SKM-1 (cell line): Measurements from ENCODE around the gene PBXIP1.
"Not testable (repeated sequence)": the region's sequence is repeated elsewhere in the genome, so short reads cannot be mapped to it uniquely, and the experiment has no call there.

Experiments used
- DNase-seq: peaks from one replicate; lab custom pipeline; 2025; ENCODE audit not compliant: unreplicated experiment; lab: John Stamatoyannopoulos, UW

PBXIP1 gene

DNA sequence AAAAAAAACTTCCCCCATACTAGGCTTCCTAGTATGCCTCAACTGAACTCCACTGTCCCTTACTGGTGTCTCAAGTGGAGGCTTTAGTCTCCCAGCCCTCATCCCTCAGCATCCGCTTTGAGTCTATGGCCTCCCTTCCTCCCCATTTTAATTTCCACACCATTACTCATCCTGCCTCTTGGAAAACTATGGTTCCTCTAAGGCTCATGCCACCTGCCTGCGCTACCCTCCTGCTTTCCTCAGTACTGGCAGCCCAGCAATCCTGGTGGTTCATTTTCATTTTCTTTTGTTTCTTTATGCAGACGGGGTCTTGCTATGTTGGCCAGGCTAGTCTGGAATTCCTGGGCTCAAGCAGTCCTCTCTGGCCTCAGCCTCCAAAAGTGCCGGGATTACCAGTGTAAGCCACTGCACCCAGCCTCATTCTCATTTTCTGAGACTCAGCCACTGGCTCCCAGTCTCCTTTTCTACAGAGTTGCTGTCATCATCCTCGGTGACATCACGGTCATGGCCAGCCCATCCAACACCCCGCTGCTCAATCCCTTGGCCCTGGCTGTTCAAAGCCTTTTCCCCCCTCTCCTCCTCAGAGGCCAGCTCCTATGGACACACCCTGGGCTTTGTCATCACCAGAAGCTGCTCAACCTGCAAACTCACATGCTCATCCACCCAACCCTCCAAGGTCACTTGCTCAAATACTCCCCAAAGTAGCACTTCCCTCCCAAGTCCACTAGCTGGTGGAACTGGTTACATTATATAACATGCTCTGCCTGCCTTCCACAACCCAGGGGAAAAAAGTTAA lies 17.1 kb downstream of the PBXIP1 start:
- DNase-seq, result no peak

DNA sequence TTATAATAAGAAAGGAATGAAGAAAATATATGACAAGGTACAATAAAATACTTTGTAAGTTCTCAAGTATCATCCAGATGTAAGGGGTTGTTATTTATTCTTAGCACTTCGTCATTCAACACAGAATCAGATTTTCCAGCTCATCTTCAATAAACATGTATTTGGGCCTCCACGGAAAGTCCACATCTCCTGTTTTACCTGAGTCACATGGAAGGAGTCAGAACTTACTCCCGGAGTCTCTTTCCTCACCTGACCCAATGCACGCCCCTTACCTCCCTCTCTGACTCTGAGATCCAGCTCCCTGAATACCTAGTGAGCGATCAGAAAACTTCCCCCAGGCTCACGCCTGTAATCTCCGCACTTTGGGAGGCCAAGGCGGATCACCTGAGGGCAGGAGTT lies 17.9 kb downstream of the PBXIP1 start:
- no peak for DNase-seq

DNA sequence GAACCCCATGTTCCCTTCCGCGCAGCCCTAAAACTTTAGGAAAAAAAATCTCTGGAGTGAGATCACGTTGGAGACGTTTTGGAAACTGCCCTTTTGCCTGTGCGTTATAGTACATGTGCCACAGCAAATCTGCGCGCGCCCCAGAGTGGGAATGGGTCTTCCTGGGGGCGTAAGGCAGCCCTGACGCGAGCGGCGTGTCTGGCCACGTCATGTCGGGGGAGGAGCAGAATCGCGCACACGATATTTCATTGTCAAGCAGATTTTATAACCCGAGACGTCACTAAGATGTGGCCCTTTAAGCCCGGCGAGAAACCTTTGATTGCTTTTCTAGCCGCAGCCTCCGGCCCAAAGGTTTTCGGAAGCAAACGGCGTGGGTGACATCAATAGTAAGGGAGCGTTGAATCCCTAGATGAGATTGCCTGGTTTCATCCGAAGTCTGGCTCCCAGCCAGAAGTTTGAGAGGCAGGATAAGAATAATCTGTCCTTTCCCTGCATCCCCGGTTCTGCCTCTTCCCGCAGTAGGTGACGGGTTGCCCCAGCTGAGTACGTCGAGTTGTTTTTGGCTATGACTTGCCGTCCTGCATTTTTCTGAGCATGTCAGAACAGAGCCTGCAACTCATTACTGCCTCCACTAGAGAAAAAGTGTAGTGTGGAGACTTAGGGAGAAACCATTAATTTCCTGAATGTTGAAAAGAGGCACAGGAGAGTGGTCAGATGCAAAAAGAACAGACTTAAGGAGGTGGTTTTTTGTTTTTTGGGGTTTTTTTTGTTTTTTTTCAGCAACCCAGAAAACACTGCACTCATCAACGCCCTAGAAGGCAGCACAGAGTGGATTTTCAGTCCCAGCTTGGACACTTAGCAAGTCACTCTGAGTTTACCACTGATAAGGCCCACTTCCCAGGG lies 18.6 kb downstream of the PBXIP1 start:
- peak; percentile 92 for DNase-seq

DNA sequence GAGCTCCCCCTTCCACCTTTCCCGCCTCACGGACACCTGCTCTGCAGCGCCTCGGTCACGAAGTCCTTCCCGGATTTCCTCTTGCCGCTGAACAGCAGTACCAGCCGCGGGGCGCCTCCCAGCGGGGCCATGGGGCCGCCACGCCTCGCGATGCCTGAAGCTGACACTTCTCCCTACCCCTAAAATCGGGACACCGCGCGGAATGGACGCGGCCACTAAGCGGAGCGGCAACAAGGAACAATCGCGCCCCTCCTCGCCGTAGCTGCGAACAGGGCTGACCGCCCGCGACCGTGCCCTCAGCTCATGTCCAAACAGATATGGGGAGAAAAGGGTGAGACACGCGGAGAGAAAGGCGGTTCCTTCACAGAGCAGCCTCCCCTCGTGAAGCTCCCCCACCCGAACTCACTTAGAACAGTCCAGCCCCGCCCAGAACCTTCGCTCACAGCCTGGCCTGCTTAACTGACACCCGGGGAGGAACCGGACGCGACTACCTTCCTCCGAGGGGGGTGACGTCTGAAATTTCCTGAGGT lies 19.3 kb downstream of the PBXIP1 start, which contains the start of gene PMVK:
TSS of gene PMVK (minus strand) at position 165 of the 530 bp plus-strand sequence. CDS start at position 131, 34 bp downstream.
- DNase-seq, result peak; percentile 96

DNA sequence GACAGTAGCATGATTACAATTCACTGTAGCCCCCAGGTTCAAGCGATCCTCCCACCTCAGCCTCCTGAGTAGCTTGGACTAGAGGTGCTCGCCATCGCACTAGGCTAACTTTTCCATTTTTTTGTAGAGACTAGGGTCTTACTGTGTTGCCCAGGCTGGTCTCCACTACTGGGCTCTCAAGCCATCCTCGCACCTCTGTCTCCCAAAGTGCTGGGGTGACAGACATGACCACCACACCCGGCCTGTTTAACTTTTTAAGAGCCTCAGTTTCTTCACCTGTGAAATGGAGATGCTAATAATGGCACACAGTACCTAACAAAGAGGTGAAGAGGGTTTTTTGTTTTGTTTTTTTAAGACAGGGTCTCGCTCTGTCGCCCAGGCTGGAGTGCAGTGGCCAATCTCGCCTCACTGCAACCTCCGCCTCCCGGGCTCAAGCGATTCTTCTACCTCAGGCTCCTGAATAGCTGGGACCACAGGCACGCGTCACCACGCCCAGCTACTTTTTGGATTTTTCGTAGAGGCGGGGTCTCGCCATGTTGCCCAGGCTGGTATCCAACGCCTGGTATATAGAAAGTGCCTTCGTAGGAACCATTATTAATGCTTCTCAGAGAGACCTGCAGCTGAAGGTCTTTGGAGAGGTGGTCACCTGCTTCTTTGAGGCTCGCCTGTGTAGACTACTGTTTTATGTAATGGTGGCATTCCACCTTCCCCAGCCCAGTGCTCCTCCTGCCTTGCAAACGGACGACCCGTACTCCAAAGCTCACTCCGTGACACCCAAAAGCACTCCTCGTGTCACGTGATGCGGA lies 19.9 kb downstream of the PBXIP1 start:
- DNase-seq, result no peak

DNA sequence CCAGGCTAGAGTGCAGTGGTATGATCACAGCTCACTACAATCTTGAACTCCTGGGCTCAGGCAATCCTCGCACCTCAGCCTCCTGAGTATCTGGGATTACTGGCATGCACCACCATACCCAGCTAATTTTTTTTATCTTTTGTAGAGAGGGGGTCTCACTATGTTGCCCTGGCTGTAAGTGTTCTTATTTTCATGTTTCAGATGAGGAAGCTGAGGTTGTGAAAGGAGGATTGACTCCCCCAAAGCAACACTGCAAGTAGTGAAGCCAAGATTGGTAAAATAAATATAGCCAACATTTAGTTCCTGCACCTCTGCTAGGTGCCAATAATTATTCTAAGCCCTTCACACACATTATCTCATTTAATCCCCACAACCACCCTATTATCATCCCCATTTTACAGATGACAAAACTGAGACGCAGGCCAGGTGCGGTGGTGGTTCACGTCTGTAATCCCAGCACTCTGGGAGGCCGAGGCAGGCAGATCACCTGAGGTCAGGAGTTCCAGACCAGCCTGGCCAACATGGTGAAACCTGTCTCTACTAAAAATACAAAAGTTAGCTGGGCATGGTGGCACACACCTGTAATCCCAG lies 21.4 kb downstream of the PBXIP1 start:
- DNase-seq, result no peak

DNA sequence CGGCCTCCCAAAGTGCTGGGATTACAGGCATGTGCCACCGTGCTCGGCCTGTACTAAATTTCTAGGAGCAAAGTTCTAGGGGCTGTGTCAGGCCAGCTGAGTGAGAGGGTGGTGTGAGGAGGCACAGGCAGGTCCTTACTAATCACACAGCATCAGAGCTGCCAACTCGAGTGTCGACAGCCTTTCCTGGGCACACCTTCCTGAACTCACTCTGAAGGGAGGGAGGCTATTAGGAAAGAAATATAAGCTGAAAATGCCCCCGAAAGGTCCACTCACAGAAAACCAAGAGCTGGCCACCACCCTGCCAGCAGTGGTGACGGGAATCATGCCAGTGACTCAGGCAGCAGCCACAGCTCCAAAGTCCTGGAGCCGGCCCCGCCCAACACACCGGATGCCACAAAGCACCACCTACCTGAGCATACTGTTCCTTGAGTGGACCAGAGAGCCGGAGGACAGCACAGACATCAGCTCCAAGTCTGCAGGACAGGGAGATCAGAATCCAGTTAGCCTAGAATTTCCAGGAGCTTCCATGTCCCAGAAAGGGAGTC lies 23.9 kb downstream of the PBXIP1 start:
- DNase-seq, result no peak

DNA sequence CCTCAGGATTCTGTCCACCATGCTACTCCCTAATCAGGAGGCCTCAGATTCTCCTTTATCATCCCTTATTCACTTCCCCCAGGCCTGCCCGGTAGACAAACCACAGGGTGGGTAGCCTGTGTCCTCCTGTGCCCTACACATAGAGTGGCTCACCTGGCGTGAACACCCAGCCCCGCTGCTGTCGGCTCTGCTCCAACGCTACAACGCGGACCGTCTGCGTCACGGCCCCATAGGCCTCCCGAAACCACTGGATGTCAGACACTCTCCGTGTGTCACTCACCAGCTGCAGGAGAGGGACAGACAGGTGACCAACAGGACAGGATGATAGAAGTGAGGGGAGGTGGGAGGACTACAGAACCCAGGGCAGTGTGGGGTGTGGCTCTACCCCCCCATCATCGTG lies 29.7 kb downstream of the PBXIP1 start:
- DNase-seq, result no peak

DNA sequence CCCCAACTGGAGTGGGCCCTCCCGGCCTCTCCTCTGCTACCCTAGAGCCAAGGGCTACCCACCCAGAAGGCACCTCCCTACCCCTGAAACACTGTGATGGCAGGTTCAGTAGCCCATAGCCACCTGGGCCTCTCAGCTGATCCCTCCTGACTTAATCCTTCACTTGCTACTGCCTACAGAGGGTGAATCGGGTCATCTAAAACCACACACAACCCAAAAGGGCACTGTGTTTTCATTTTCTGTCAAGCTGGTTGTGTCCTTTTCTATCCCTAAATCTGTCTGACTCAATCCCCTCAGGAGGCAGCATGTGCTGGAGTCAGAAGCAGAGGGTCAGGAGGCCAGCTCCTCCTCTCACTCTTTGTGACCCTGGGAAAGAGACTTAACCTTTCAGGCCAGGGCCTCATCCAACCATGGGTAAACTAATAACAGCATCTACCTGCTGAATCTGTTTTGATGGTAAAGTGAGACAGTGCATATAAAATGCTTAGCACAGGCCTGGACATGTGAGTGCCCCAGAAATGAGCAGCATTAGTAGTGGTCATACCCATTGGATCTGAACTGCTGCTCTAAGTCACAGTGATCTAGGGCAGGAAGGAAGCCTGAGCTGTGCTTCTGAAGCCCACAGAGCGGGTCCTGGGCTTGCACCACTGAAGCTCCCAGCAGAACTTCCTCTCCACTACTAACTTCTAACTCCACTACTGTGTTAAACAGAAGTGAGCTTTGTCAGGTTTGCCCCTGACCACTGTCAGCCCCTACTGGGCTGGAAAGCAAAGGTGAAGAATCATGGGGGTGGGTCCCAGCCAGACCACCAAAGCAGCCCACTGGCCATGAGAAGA lies 30.3 kb downstream of the PBXIP1 start:
- peak; percentile 44 for DNase-seq

DNA sequence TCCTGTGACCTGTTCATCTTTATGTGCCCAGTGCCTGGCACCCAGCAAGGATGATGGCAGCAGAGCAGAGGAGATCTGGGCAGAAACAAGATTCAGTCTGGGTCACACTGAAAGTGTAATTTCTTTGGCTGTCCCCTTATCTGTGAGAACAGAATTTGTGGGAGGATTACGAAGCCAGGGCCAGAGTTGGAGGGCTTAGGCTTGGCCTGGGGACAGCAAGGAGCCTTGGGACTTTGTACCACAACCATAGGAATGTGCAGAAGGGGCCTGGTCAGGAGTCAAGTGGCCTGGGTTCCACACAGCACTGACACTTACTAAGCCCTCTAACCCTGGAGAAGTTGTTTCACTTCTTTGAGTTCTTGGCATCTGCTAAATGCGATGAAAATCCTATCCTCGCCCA lies 32.2 kb downstream of the PBXIP1 start:
- no peak for DNase-seq

DNA sequence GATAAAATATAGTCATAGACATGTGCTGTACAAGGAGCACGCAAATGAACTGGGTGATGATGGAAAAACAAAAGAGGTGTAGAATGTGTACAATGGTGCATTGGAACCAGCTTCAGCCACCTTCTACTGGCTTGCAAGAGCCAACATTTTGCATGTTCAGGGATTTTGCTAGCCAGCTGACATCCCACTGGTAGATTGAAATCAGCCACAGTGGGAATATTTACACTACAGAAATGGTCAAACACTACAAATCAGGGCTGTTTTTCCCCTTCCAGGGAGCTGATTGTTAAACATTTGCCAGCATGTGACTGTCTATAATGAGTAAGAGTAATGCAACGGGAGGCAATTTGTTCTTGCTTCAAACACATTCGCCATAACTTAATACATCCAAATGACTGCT lies 42.6 kb downstream of the PBXIP1 start:
- no peak for DNase-seq

DNA sequence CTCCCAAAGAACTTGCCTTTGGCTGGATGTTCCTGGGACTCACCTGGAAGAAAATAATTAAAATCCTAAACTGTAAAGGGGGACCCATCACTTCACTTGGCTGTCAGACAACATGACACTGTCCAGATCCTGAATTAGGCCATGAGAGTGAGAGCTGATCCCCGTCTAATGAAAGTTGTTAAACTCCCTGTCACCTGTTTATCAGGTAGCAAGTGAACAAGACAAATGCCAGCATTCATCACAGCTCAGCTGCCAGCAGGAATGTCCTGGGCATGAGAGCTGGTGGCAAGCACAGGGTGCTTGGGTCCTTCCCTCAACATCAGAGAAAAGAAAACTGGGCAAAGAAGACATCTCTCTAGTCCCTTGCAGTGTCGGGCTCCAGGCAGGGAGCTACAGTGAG lies 43.1 kb downstream of the PBXIP1 start:
- no peak for DNase-seq

DNA sequence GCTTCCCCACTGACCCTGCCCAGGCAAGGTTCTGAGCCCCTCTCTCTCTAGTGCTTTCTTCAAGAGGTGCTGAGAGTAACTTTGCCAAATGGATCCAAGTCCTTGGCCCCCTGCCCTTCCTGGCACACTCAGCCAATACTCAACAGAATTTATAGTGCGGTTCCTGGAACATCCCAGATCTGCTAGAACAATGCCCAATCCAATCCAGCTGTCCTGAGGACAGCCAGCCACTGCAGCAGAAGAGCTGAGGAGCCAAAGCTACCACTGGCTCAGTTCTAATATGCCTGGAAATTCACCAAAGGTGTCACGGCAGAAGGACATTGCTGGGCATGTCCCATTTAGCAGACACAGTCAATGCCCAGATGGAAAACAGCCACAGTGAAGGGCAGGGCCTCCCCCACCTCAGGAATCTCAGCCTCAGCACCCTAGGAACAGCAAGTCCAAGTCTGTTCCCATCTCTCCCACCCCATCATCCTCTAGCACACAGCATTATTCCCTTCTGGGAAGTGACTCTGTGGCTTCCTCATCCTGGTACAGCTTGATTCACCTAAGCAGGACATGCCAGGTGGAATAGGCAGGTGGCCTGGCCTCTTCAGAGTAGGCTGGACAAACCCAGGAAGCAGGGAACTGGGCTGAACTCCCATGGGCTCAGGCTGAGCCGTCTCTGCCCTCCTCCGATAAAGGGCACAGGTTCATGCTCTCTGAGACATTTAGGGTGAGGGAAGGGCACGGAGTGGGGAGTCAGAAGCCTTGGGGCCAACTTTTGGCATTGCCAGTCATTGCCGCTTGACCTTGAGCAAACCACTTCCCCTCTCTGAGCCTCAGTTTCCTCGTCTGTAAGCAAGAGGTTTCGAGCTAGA lies 44.0 kb downstream of the PBXIP1 start:
- no peak for DNase-seq

DNA sequence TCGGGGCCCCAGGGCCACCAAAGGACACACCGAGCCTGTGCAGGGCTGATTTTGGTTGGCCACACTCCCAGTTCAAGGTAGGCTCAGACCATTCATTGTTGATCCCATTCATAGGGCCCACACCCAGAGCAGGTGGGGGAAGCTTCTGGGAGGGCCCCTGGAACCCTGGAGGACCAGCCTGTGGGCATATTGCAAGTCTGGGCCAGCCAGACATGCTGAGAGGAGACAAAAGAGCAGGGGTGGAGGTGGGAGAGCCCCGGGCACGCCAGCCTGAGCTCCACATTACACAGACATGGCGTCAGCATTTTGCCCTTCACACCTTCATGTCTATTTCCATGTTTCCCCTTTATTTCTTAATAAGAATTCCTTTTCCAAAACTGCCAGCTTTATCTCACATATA lies 45.0 kb downstream of the PBXIP1 start:
- DNase-seq, result no peak

DNA sequence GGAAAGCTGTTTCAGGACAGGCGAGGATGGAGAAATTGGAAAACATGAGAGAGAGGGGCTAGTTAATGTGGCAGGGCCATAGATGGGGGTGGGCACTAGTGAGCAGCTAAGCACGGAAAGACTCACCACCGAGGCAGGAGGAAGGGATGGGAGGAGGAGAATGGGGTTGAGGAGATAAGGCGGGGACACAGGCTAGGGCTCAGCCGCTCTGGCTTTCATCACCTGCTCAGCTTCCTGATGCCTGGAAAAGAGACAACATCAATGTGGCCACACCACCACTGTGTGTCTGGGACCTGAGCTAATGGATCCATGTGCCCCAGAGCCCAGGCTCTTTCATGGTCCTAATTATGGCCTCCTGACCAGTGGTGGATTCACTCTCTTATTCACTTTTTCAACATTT lies 47.0 kb downstream of the PBXIP1 start:
- DNase-seq, result no peak

DNA sequence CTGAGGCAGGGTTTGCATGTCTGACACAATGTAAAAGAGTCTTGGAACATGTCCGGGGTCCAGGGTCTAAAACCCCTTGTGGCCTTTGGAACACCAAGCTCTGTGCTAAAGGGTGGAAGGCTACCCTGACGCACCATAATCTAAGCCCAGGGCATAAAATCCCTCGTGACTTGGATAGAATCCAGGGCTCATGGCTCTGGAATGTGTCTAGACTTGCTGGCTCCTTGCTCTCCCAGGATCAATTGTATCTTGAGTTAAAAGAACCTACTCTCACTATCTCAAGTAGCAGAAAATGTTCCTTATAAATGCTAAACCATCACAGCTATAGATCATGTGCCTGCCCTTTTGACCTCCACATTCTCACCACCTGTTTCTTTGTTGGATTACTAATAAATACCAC lies 47.8 kb downstream of the PBXIP1 start:
- DNase-seq, result not testable (repeated sequence)

DNA sequence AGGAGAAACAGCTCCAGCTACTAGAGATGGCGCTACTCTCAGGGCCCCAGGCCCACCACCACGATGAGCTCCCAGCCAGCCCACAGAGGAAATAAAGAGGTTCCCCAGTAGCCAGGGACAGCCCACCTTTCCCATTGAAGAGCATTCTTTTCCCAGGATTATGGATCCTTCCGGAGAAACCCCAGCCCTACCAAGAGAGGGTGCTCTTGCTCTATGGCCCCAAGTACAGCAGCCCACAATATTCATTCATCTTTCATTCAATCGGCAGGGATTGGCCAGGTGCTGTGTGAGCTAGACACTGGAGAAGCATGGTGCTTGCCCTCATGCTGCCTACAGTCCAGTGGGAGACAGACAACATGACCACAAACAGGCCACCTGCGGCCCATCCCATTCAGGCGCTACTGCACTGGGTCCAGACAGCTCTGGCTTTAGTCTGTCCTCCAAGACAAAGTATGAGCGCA lies 49.2 kb downstream of the PBXIP1 start:
- no peak for DNase-seq

DNA sequence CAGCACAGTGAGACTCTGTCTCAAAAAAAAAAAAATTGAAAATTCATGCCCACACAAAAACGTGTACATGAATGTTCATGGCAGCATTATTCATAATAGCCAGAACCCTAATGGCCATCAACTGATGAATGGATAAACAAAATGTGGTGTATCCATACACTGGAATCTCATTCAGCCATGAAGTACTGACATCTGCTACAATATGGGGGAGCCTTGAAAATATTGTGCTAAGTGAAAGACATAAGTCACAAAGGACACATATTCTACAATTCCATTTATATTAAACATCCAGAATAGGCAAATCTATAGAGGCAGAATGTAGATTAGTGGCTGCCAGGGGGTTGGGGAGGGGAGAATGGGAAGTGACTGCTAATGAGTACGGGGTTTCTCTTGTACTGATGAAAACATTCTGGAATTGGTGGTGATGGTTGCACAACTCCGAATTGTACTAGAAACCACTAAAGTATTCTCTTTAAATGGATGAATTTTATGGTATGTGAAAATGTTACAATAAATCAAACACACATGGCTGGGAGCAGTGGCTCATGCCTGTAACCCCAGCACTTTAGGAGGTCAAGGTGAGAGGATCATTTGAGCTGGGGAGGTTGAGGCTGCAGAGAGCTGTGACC lies 52.8 kb downstream of the PBXIP1 start:
- DNase-seq, result no peak
